Sigmoid colon (tissue), 4 donors: ENCODE data around the gene HAT1.

Source experiments
- CTCF ChIP-seq, 4 experiments: fragments of 450-650 bp in 3 of 4; fragments of 200-600 bp in 1 of 4; IDR thresholded peaks; one replicate each; pipeline ENCODE4 v1.5.1; 2016 to 2019; ENCODE audit warnings: antibody characterized with exemption in 4 of 4, mild to moderate bottlenecking in 3 of 4, moderate library complexity in 2 of 4
- EP300 ChIP-seq, 4 donors: sonication (generic); formaldehyde crosslinking; IDR thresholded peaks; one replicate each; pipeline ENCODE4 v1.6.1; 2017; ENCODE audit warnings: antibody characterized with exemption in 4 of 4
- POLR2A ChIP-seq, 2 donors: fragments of 450-650 bp; IDR thresholded peaks; one replicate each; pipeline ENCODE4 v1.6.1; 2016; ENCODE audit warnings: antibody characterized with exemption in 2 of 2, mild to moderate bottlenecking in 2 of 2, moderate library complexity in 2 of 2

DNA sequence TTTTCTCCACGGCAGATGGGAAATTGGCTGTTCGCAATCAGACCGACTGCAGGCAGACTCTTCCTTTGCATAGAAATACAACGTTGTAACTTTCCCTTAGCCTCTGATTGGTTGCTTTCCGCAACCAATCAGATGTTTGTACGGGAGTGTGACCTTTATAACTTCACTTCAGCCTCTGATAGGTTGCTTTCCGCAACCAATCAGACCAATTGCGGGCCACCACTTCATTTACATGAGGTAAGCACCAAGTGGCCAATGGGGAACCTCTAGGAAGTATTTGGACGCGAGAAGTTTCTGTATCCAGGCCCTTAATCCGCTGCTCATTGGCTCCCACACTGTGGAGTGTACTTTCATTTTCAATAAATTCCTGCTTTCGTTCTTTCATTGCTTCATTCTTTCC, 47.3 kb upstream of the HAT1 start:
- TF ChIP-seq CTCF (IDR thresholded peaks at IDR 0.05) (no peak), POLR2A (IDR thresholded peaks at IDR 0.05) (no peak), EP300 (IDR thresholded peaks at IDR 0.05) (no peak)
